Endometrial microvascular endothelial cells (primary cell): ENCODE data around the gene TMBIM4. TPM values are rescaled to one million over a fixed set of nuclear protein-coding genes. Genes with fewer than 3 reads are reported as not detected.
"Not testable (repeated sequence)": the region's sequence is repeated elsewhere in the genome, so short reads cannot be mapped to it uniquely, and the experiment has no call there.

Experiments
- in situ Hi-C: cut with HindIII; loops from 2 replicates; pipeline ENCODE4 v1.10.0; 2017; ENCODE audit warnings: low sequenced_read_pairs, low pct_unique_long_range_greater_than_20kb; ENCODE audit errors: inconsistent ontology term
- total RNA-seq: library from RNA; depleted of rRNA; stranded (reverse); fragments of >200 nt; gene quantifications from one replicate; pipeline ENCODE4 v1.2.3, GENCODE V29; 2015; ENCODE audit errors: inconsistent ontology term

The TMBIM4 gene
- total RNA-seq, 1 donor from 2014 or later = 137 TPM

DNA sequence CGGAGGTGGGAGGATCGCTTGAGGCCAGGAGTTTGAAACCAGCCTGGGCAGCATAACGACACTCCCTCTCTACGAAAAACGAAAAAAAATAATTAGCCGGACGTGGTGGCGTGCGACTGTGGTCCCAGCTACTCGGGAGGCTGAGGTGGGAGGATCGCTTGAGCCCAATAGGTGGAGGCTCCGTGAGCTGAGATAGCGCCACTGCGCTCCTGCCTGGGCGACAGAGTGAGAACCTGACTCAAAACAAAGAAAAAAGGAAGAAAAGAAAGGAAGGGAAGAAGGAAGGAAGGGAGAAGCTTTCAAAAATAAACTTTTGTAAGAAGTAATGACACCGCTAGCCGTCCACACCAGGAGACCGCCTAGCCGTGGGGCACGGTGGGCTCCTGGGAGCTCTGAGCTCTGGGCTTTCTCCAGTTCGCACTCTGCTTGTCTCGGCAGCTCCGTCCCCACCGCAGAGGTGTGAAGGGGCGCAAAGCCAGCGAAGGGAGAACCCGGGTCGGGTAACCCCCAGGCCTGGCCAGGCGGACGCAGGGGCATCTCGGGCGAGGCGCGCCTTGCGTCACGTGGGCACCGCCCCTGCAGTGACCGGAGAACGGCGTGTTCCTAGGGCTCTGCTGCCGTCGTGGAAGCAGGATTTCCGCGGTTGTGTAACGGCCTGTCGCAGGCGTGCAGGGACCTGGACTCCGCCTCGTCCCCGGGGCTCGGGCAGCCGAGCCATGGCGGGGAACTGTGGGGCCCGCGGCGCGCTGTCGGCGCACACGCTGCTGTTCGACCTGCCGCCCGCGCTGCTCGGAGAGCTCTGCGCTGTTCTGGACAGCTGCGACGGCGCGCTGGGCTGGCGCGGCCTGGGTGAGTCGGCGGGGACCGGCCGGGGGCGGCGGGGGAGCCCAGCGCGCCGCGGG, 19.0 kb upstream of the TMBIM4 start, which contains the start of gene IRAK3:
IRAK3 (plus strand) TSS at position 631 of the 902 bp plus-strand sequence; CDS start at position 717, 86 bp downstream.
- in situ Hi-C loops = no loop called here

DNA sequence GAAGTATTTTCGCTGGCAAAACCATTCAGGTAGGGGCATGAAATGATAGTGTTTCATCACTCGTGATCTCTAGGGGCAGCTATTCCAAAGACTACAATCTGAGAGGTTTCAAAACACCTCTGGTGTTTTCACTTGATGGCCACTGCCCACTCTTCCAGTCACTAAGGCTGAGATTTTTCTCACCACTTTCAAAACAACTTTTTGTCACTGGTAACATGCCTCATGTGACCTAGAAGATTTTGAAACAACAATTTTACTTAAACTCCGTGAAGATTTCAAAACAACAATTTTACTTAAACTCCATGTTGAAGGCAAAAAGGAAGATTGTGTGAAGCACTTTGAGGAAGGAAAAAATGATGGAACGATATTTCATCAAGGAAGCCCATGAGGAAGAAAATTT, 18.0 kb upstream of the TMBIM4 start:
- in situ Hi-C loops = no loop called here

DNA sequence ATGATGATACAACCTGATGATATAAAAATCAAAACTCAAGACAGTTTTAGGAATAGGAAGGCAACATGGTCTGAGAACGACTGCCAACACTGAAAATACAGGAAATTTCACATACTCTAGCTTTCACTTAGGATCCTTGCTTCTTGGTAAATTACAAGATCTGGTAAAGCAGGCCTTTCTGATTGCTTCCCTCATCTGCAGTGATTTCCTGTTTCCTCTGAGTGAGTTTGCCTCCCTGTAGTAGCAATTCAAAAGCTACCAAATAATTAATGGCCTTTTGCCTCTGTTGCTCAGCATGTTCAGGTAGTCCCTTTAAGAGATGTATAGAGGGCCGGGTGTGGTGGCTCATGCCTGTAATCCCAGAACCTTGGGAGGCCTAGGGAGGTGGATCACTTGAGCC, 17.2 kb upstream of the TMBIM4 start:
- in situ Hi-C loops = no loop called here

GRCh38 chr12:66184822-66185221, 15.0 kb upstream of the TMBIM4 start:
- in situ Hi-C loops = not testable (repeated sequence)

- in situ Hi-C loops = no loop called here
Measured at GRCh38 chr12:66182956-66183355, 13.2 kb upstream of the TMBIM4 start.

GRCh38 chr12:66176105-66176900, 6.5 kb upstream of the TMBIM4 start:
- in situ Hi-C loops = no loop called here

GRCh38 chr12:66174391-66175325, 4.9 kb upstream of the TMBIM4 start:
- in situ Hi-C loops = not testable (repeated sequence)

DNA sequence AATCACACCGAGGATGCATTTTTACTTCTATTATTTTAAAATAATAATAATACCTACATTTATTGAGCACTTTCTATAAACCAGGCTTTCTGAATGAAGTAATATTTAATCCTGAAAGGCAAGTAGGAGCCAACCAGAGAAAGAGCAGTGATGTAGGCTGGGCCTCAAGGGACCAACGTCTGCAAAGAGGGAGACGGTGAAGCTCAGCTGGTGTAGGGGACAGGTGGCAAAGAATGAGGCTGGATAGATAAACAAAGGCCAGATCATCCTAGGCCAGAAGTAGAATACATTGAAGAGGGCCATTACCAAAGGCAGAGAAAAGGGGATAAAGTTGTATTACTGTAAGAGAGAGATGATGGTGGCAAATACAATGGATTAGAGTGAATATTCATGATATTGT, 810 bp upstream of the TMBIM4 start:
- in situ Hi-C loops = no loop called here

- in situ Hi-C loops = no loop called here
Measured at GRCh38 chr12:66168410-66168809, 1.4 kb downstream of the TMBIM4 start.

GRCh38 chr12:66166561-66166960, 3.2 kb downstream of the TMBIM4 start:
- in situ Hi-C loops = no loop called here

GRCh38 chr12:66165141-66165540, 4.7 kb downstream of the TMBIM4 start:
- in situ Hi-C loops = no loop called here

- in situ Hi-C loops = no loop called here
Measured at GRCh38 chr12:66164349-66164821, 5.4 kb downstream of the TMBIM4 start.

DNA sequence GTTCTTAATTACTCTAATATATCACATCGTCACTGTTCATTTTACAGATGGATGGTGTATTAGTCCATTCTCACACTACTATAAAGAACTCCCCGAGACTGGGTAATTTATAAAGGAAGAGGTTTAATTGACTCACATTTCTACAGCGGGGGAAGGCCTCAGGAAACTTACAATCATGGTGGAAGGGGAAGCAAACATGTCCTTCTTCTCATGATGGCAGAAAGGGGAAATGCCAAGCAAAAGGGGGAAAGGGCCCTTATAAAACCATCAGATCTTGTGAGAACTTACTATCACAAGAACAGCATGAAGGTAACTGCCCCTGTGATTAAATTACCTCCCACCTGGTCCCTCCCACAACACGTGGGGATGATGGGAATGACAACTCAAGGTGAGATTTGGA, 6.5 kb downstream of the TMBIM4 start:
- in situ Hi-C loops = no loop called here

DNA sequence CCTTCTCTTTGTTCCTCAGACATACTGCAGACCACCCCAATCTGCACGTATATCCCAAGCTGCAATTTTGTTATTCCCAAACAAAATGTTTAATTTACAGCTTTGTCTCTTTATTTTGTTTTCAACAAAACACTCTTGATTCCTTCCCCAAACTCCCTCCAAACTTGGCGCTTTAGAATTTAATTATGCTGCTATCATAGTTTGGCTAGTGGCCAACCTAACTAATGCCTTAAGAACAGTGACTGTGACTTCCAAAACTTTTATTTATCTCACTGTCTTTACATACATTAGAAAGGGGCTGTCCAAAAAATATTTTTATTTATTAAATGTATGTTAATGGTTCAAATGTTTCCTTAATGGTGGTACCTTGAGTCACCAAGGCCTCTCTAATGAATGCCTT, 7.1 kb downstream of the TMBIM4 start:
- in situ Hi-C loops = no loop called here

- in situ Hi-C loops = no loop called here
Measured at GRCh38 chr12:66160704-66161103, 9.1 kb downstream of the TMBIM4 start.

DNA sequence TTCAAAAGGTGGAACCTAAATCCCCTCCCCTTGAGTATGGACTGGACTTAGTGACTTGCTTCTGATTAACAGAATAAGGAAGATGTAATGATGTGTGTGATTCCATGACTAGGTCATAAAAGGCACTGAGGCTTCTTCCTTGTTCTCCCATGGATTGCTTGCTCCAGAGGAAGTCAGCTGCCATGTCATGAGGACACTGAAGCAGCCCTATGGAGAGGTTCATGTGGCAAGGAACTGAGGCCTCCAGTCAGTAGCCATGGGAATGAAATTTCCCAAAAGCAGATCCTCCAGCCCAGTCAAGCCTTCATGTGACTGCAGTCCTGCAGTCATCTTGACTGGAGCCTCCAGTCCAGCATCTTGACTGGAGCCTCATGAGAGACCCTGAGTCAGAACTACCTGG, 10.7 kb downstream of the TMBIM4 start:
- in situ Hi-C loops = no loop called here

DNA sequence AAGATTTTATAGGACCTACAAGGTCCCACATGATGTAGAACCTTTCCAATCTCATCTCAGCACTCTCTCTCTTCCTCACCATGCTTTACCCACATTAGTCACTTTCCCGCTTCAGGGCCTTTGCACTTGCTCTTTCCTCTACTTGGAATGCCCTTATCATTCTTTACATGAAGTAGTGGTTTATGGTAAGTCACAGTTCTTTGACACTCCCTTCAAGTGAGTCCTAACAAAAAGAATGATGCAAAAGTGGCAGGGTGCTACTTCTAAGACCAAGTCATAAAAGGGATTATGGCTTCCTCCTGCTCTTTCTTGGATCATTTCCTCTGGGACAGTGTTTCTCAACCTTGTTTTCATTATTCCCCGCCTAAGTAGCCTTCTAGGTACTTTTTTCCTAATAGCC, 13.1 kb downstream of the TMBIM4 start:
- in situ Hi-C loops = no loop called here

- in situ Hi-C loops = no loop called here
Measured at GRCh38 chr12:66154776-66155175, 15.0 kb downstream of the TMBIM4 start.

- in situ Hi-C loops = no loop called here
Measured at GRCh38 chr12:66152732-66153131, 17.1 kb downstream of the TMBIM4 start.
